Cerebellar cortex (tissue), 1 donor: Measurements from ENCODE around the gene VMP1.
"Not testable (repeated sequence)": the region's sequence is repeated elsewhere in the genome, so short reads cannot be mapped to it uniquely, and the experiment has no call there.

Experiments
- DNase-seq: peaks from one replicate; pipeline ENCODE4 v3.0.0-alpha.2; 2015; ENCODE audit warnings: low spot score

The VMP1 gene

GRCh38 chr17:59863616-59864015, 156.2 kb downstream of the VMP1 start:
- no peak for DNase-seq

DNA sequence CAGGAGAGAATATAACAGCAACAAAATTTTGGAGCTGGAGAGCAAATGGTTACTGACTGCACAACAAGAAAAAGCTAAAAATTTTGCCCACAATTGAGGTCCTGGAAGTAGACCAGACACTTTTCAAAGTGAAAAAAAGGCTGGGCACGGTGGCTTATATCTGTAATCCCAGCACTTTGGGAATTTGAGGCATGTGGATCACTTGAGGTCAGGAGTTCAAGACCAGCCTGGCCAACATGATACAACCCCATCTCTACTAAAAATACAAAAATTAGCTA, 162.4 kb downstream of the VMP1 start:
- DNase-seq: no peak

DNA sequence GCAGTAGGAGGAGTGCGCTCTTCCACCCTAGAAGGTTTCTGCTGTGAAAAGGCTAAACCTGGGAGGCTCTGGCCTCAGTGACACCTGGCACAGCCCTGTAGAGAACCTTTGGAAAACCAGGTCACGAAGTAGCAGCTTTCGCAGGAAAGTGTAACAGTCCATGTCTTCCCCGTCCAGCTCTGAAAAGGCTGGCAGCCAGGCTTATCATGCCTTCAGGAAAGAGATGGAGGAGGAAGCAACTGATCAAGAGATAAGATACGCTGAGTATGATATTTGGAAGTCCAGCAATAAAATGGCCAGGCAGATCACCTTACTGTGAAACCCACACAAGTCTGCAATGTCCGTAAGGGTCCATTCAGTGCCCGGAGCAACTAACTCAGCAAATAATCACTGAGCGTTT, 163.0 kb downstream of the VMP1 start:
- no peak for DNase-seq

DNA sequence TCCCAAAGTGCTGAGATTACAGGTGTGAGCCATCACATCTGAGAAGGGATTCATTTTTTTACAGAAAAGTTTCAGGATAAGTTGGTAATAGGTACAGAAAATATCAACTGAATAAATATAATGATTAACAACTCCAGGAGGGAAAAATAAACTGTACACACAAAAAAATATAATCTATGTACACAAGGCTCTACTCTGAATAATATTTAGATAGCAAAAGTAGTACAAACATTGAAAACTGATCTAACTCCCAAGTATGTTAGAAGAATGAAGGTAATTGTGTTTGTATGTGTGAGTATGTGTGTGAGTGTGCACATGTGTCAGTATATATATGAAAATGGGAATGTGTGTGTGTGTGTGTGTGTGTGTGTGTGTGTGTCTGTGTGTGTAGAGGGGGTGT, 164.9 kb downstream of the VMP1 start:
- DNase-seq: no peak

GRCh38 chr17:59873414-59873813, 166.0 kb downstream of the VMP1 start:
- not testable (repeated sequence) for DNase-seq

- no peak for DNase-seq
Measured at GRCh38 chr17:59874376-59874775, 166.9 kb downstream of the VMP1 start.

GRCh38 chr17:59876107-59876506, 168.7 kb downstream of the VMP1 start:
- DNase-seq: no peak

GRCh38 chr17:59877965-59878364, 170.5 kb downstream of the VMP1 start:
- DNase-seq: no peak

DNA sequence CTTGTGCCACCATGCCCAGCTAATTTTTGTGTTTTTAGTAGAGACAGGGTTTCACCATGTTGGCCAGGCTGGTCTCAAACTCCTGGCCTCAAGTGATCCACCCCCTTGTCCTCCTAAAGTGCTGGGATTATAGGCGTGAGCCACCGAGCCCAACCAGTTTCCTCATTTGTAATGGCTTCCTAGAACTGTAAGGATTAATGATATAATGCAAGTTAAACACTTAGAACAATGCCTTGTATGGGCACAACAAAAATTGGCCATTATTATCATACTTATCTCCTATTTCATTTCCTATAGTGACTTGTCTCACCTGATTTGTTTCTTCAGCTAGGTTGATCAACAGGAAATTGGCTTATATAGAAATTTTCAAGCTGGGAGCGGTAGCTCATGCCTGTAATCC, 171.2 kb downstream of the VMP1 start:
- no peak for DNase-seq

GRCh38 chr17:59884861-59885260, 177.4 kb downstream of the VMP1 start:
- no peak for DNase-seq

GRCh38 chr17:59888145-59888750, 180.8 kb downstream of the VMP1 start:
- DNase-seq: no peak

DNA sequence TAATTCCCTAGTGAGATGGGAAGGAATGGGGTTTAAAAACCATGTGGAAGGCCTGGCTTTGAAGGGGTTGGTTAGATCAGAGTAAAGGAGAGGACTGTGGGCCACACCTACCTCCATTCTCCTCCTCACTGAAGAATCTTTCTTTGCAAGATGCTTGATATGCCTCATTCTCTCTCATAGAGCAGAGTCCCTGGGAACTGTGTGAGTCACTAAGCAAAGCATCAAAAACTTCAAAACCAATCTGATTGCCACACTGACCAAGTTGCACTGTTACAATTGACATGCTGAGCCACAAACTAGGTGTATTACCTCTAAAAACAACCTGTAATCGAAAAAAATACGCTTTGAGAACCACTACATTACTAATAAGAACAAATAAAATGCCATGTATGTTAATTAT, 183.3 kb downstream of the VMP1 start:
- no peak for DNase-seq
